ENCODE data around the gene SLC22A2. TPM values are rescaled to one million over a fixed set of nuclear protein-coding genes. Genes with fewer than 3 reads are reported as not detected.

Gene SLC22A2
- total and polyA plus RNA-seq, 2 experiments from 2014 or later = 0.94 to 1.1 TPM

- H3K4me2 ChIP-seq = no peak overlapping the region
- H3K27ac Mint-ChIP-seq = no peak overlapping the region
- H3K4me1 Mint-ChIP-seq = peaks cover 23% of the 10 kb centered on the region
- no peaks in the 10 kb centered on the region for H4K20me1 ChIP-seq (replicated peaks; ENCODE audit: insufficient read depth)
- H3K4me1 ChIP-seq (ENCODE audit: insufficient read depth) = peaks cover 7% of the 10 kb centered on the region
- H3K79me2 ChIP-seq (replicated peaks; ENCODE audit: insufficient read depth) = no peaks in the 10 kb centered on the region
- H3K36me3 ChIP-seq (ENCODE audit: insufficient read depth) = no peaks in the 10 kb centered on the region
- no peak overlapping the region for H3K4me3 ChIP-seq
- H3K27ac ChIP-seq (ENCODE audit: low read depth) = no peak overlapping the region
- H2AFZ ChIP-seq = no peak overlapping the region
- no peaks in the 10 kb centered on the region for H3K27me3 Mint-ChIP-seq (ENCODE audit: insufficient read depth, low read depth, poor library complexity)
- DNase-seq (ENCODE audit: low spot score) = no peak
- H3K4me3 Mint-ChIP-seq = no peak overlapping the region
- peaks cover 9% of the 10 kb centered on the region for H3K36me3 Mint-ChIP-seq (ENCODE audit: low read depth)
- TF ChIP-seq ZNF462 (CRISPR knock-in tag; IDR thresholded peaks at IDR 0.05) = no peak
- TF ChIP-seq POLR2AphosphoS5 (IDR thresholded peaks at IDR 0.05; ENCODE audit: low read depth) = no peak
- TF ChIP-seq CTCF (conservative IDR thresholded peaks at IDR 0.05; ENCODE audit: low read depth in 2 of 2) = no peak
- no peak for TF ChIP-seq REST (IDR thresholded peaks at IDR 0.05; ENCODE audit: unreplicated experiment)
- TF ChIP-seq ZNF331 (CRISPR knock-in tag; IDR thresholded peaks at IDR 0.05; ENCODE audit: low read depth) = no peak
- no peak for TF ChIP-seq NANOG (IDR thresholded peaks at IDR 0.05; ENCODE audit: borderline replicate concordance)
- TF ChIP-seq ZNF114 (CRISPR knock-in tag; IDR thresholded peaks at IDR 0.05) = no peak
- no peak for TF ChIP-seq EZH2 (IDR thresholded peaks at IDR 0.05; ENCODE audit: low read depth, unreplicated experiment)
- TF ChIP-seq STAT1 (IDR thresholded peaks at IDR 0.05; ENCODE audit: unreplicated experiment) = no peak
- no peak for TF ChIP-seq ETS1 (IDR thresholded peaks at IDR 0.05)
- no peaks in the 10 kb centered on the region for H3K27me3 ChIP-seq (ENCODE audit: insufficient read depth)
- ATAC-seq = no peak
- peaks cover 34% of the 10 kb centered on the region for H3K9me3 Mint-ChIP-seq
- no peaks in the 10 kb centered on the region for H3K9me2 ChIP-seq (ENCODE audit: insufficient read depth)
- H3F3A ChIP-seq (replicated peaks; ENCODE audit: low read depth) = peaks cover 15% of the 10 kb centered on the region
Measured at GRCh38 chr6:160217863-160218262, 40.8 kb downstream of the SLC22A2 start.

Measured in GM23338 (cell line).